ENCODE data around the gene RPS29. TPM values are rescaled to one million over a fixed set of nuclear protein-coding genes. Genes with fewer than 3 reads are reported as not detected.
A peak's percentile ranks its signal among the peaks of the same experiment; 100 is the strongest.

The RPS29 gene
- total RNA-seq, 2 experiments from 2014 or later, result 3,356 to 3,996 TPM

DNA sequence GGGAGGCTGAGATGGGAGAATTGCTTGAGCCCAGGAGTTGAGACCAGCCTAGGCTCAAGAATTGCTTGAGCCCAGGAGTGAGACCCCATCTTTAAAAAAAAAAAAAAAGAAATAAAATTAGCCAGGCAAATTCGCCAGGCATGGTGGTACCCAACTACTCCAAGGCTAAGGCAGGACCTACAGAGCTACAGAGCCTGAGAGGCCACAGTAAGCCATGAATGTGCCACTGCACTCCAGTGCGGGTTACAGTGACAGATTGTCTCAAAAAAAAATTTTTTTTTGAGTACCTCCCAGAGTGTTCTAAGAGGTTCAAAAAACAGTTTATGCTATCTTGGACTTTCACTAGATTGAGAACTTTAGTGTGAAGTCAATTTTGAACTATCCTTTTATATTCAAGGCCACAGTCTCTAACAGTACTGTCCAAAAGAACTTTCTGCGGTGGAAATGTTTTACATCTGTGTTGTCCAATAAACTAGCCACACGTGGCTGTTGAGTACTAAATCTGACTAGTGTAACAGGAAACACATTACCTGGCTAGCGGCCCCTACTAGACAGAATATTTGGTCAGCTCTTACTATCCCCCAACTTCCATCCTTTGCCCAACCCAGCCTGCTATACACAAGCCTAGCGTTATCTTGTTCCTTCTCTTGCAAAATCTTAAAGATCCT lies 31.8 kb upstream of the RPS29 start:
- CTCF ChIA-PET, result interaction anchor here (0.5 to 1.2 kb wide), 3 partner anchors 16 to 25 kb away, joined by 3 read pairs; no protein-coding TSS in a partner anchor

DNA sequence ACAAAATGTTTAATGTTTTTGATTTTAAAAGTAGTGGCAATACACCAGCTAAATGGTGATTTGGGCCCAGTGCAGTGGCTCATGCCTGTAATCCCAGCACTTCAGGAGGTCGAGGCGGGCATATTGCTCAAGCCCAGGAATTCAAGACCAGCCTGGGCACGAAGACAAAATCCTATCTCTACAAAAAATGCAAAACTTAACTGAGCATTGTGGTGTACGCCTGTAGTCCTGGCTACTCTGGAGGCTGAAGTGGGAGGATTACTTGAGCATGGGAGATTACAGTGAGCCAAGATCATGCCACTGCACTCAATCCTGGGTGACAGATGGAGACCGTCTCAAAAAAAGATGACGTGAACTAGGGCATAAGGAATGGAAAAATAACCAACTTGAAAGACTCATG lies 29.6 kb upstream of the RPS29 start:
- DNase-seq (no peak), ATAC-seq (ENCODE audit: poor library complexity) (no peak)
- TF ChIP-seq, protein P1, sequence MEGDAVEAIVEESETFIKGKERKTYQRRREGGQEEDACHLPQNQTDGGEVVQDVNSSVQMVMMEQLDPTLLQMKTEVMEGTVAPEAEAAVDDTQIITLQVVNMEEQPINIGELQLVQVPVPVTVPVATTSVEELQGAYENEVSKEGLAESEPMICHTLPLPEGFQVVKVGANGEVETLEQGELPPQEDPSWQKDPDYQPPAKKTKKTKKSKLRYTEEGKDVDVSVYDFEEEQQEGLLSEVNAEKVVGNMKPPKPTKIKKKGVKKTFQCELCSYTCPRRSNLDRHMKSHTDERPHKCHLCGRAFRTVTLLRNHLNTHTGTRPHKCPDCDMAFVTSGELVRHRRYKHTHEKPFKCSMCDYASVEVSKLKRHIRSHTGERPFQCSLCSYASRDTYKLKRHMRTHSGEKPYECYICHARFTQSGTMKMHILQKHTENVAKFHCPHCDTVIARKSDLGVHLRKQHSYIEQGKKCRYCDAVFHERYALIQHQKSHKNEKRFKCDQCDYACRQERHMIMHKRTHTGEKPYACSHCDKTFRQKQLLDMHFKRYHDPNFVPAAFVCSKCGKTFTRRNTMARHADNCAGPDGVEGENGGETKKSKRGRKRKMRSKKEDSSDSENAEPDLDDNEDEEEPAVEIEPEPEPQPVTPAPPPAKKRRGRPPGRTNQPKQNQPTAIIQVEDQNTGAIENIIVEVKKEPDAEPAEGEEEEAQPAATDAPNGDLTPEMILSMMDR (IDR thresholded peaks at IDR 0.05), result no peak
- Mint-ChIP-seq H3K27ac (peak overlapping the region; percentile 36), H3K36me3 (ENCODE audit: low read depth) (peaks cover 46% of the 10 kb centered on the region), H3K4me3 (no peak overlapping the region), H3K4me1 (ENCODE audit: low read depth) (peaks cover 34% of the 10 kb centered on the region), H3K9me3 (no peaks in the 10 kb centered on the region), H3K27me3 (no peaks in the 10 kb centered on the region)
- CTCF ChIA-PET, result interaction anchor here (1.4 kb wide), 1 partner anchor 18 kb away, joined by 3 read pairs; no protein-coding TSS in a partner anchor
- Histone ChIP-seq H3K9me3 (ENCODE audit: control insufficient read depth in 1 of 2, insufficient read depth in 1 of 2, low read length in 2 of 2) (no peaks in the 10 kb centered on the region), H3K4me1 (ENCODE audit: insufficient read depth, low read length) (peaks cover 16% of the 10 kb centered on the region), H3K27ac (ENCODE audit: low read depth in 1 of 2, low read length in 2 of 2) (no peak overlapping the region), H3K4me3 (ENCODE audit: low read length) (no peak overlapping the region), H3K36me3 (ENCODE audit: insufficient read depth, low read length) (peaks cover 22% of the 10 kb centered on the region), H3K27me3 (ENCODE audit: control insufficient read depth in 1 of 2, insufficient read depth in 2 of 2, low read length in 2 of 2) (no peaks in the 10 kb centered on the region)
- intact Hi-C loops (cut with DNase I, micrococcal nuclease), result no loop called here
- POLR2A ChIA-PET, result no interaction called here

More for the DNA sequence above, 31.8 kb upstream of the RPS29 start:
- peaks cover 59% of the 10 kb centered on the region for H3K36me3 Mint-ChIP-seq (ENCODE audit: low read depth)
- intact Hi-C loops (cut with DNase I, micrococcal nuclease), result loop anchor here in 1 of 2 experiments (2.0 kb wide), 1 partner anchor 33 kb away; no protein-coding TSS in a partner anchor
- ATAC-seq (ENCODE audit: poor library complexity) (no peak), DNase-seq (no peak)
- peaks cover 28% of the 10 kb centered on the region for H3K4me1 ChIP-seq (ENCODE audit: insufficient read depth, low read length)
- TF ChIP-seq, protein P1 (IDR thresholded peaks at IDR 0.05), result no peak
- H3K4me1 Mint-ChIP-seq (ENCODE audit: low read depth), result peaks cover 54% of the 10 kb centered on the region
- peak overlapping the region; percentile 99 for H3K4me3 Mint-ChIP-seq
- no peaks in the 10 kb centered on the region for H3K27me3 ChIP-seq (ENCODE audit: control insufficient read depth in 1 of 2, insufficient read depth in 2 of 2, low read length in 2 of 2)
- H3K4me3 ChIP-seq (ENCODE audit: low read length), result no peak overlapping the region
- no peaks in the 10 kb centered on the region for H3K27me3 Mint-ChIP-seq
- no peaks in the 10 kb centered on the region for H3K9me3 Mint-ChIP-seq
- POLR2A ChIA-PET, result interaction anchor here (1.0 to 2.2 kb wide), 3 partner anchors 10 to 19 kb away, joined by 3 to 11 read pairs (median 3); partner anchors contain the start of genes DNAAF2 and LRR1
- H3K9me3 ChIP-seq (ENCODE audit: control insufficient read depth in 1 of 2, insufficient read depth in 1 of 2, low read length in 2 of 2), result no peaks in the 10 kb centered on the region
- H3K27ac ChIP-seq (ENCODE audit: low read depth in 1 of 2, low read length in 2 of 2), result peak overlapping the region in 1 of 2 donors; percentile 1
- peaks cover 22% of the 10 kb centered on the region for H3K36me3 ChIP-seq (ENCODE audit: insufficient read depth, low read length)
- H3K27ac Mint-ChIP-seq, result peak overlapping the region; percentile 100

GRCh38 chr14:49614196-49614595 lies 28.0 kb upstream of the RPS29 start:
- ChIA-PET POLR2A (interaction anchor here (1.2 kb wide), 1 partner anchor 20 kb away, joined by 3 read pairs; no protein-coding TSS in a partner anchor), CTCF (no interaction called here)
- peaks cover 30% of the 10 kb centered on the region for H3K36me3 Mint-ChIP-seq (ENCODE audit: low read depth)
- Histone ChIP-seq H3K27me3 (ENCODE audit: control insufficient read depth in 1 of 2, insufficient read depth in 2 of 2, low read length in 2 of 2) (no peaks in the 10 kb centered on the region), H3K36me3 (ENCODE audit: insufficient read depth, low read length) (peaks cover 22% of the 10 kb centered on the region), H3K27ac (ENCODE audit: low read depth in 1 of 2, low read length in 2 of 2) (no peak overlapping the region), H3K9me3 (ENCODE audit: control insufficient read depth in 1 of 2, insufficient read depth in 1 of 2, low read length in 2 of 2) (no peaks in the 10 kb centered on the region), H3K4me3 (ENCODE audit: low read length) (no peak overlapping the region), H3K4me1 (ENCODE audit: insufficient read depth, low read length) (peaks cover 12% of the 10 kb centered on the region)
- no peak for ATAC-seq (ENCODE audit: poor library complexity)
- no peaks in the 10 kb centered on the region for H3K9me3 Mint-ChIP-seq
- H3K27ac Mint-ChIP-seq, result no peak overlapping the region
- no peak overlapping the region for H3K4me3 Mint-ChIP-seq
- H3K27me3 Mint-ChIP-seq, result no peaks in the 10 kb centered on the region
- peaks cover 19% of the 10 kb centered on the region for H3K4me1 Mint-ChIP-seq (ENCODE audit: low read depth)
- TF ChIP-seq, protein P1 (IDR thresholded peaks at IDR 0.05), result no peak
- intact Hi-C loops (cut with DNase I, micrococcal nuclease), result no loop called here
- no peak for DNase-seq

All from CD4-positive, alpha-beta T cell (primary cell).